H1 (cell line): ENCODE results near the gene UBAP2L. TPM values are rescaled to one million over a fixed set of nuclear protein-coding genes. Genes with fewer than 3 reads are reported as not detected.

Experiments used
- CTCF ChIA-PET: fragments of 300-600 bp; sonication (Branson Sonifier 250); formaldehyde crosslinking; loops from one replicate; lab custom pipeline; 2021; ENCODE audit not compliant: partially characterized antibody; lab: Charles Lee
- POLR2A ChIA-PET: fragments of 300-600 bp; sonication (Branson Sonifier 250); formaldehyde crosslinking; loops from one replicate; lab custom pipeline; 2021; ENCODE audit warnings: inconsistent platforms; ENCODE audit not compliant: partially characterized antibody; lab: Charles Lee
- DNase-seq, 2 experiments: peaks; one replicate each; pipeline versions ENCODE4 v3.0.0 to v3.0.0-alpha.2; 2010 to 2022; ENCODE audit warnings: low spot score in 2 of 2, low read depth in 1 of 2, mixed read lengths in 1 of 2
- FAIRE-seq: peaks from 2 replicates; lab custom pipeline; 2011; peaks lifted over from hg19 to GRCh38; lab: Jason Lieb, UNC
- H2AFZ ChIP-seq: 2 replicates; pipeline ENCODE4 v1.8.1; 2012; ENCODE audit warnings: low read length, inconsistent platforms
- H2AK5ac ChIP-seq: 2 replicates; pipeline ENCODE4 v1.6.1; 2013; ENCODE audit warnings: low read depth, low read length
- H2BK120ac ChIP-seq: replicated peaks from 2 replicates; pipeline ENCODE3; 2013; ENCODE audit warnings: low read depth, low read length, inconsistent platforms
- H2BK12ac ChIP-seq: 2 replicates; pipeline ENCODE4 v1.6.1; 2013; ENCODE audit warnings: low read depth, low read length
- H2BK15ac ChIP-seq: 2 replicates; pipeline ENCODE4 v1.6.1; 2013; ENCODE audit warnings: low read length
- H2BK20ac ChIP-seq: 2 replicates; pipeline ENCODE4 v1.6.1; 2013; ENCODE audit warnings: low read length
- H2BK5ac ChIP-seq: 2 replicates; pipeline ENCODE4 v1.6.1; 2013; ENCODE audit warnings: low read depth, low read length
- H3K14ac ChIP-seq: 2 replicates; pipeline ENCODE4 v1.6.1; 2013; ENCODE audit warnings: inconsistent platforms; ENCODE audit not compliant: insufficient read length
- H3K18ac ChIP-seq: 2 replicates; pipeline ENCODE4 v1.6.1; 2013; ENCODE audit warnings: low read length; ENCODE audit errors: extremely low read depth
- H3K23ac ChIP-seq: 2 replicates; pipeline ENCODE4 v1.6.1; 2013; ENCODE audit warnings: inconsistent platforms; ENCODE audit not compliant: insufficient read length
- H3K23me2 ChIP-seq: 2 replicates; pipeline ENCODE4 v1.6.1; 2013; ENCODE audit warnings: low read depth, low read length
- H3K27ac ChIP-seq: 2 replicates; pipeline ENCODE4 v1.6.1; 2011; ENCODE audit warnings: low read depth, low read length, inconsistent platforms
- H3K27me3 ChIP-seq, 4 experiments: replicated peaks in 1 of 4; 1 replicate in 1 of 4; 2 replicates in 3 of 4; pipeline versions ENCODE4 v1.6.1 to v1.8.1; 2011 to 2013; ENCODE audit warnings: low read length in 3 of 4, mild to moderate bottlenecking in 3 of 4, inconsistent platforms in 2 of 4, mixed read lengths in 2 of 4, moderate library complexity in 1 of 4; ENCODE audit not compliant: control insufficient read depth in 3 of 4, insufficient read depth in 3 of 4; ENCODE audit errors: extremely low read depth in 1 of 4
- H3K36me3 ChIP-seq, 4 experiments: 2 replicates each; pipeline versions ENCODE4 v1.6.1 to v1.8.1; 2011 to 2013; ENCODE audit warnings: mild to moderate bottlenecking in 4 of 4, low read length in 3 of 4, moderate library complexity in 2 of 4, control low read depth in 1 of 4, inconsistent platforms in 1 of 4; ENCODE audit not compliant: insufficient read depth in 4 of 4, control insufficient read depth in 2 of 4
- H3K4ac ChIP-seq: replicated peaks from 2 replicates; pipeline ENCODE3; 2013; ENCODE audit warnings: low read length, low read depth, mixed read lengths, inconsistent platforms; ENCODE audit not compliant: insufficient read length
- H3K4me1 ChIP-seq, 4 experiments: replicated peaks in 1 of 4; 1 replicate in 1 of 4; 2 replicates in 3 of 4; pipeline versions ENCODE4 v1.6.1 to v1.8.1; 2011 to 2013; ENCODE audit warnings: low read length in 3 of 4, inconsistent platforms in 2 of 4, mixed read lengths in 1 of 4; ENCODE audit not compliant: insufficient read depth in 4 of 4, control insufficient read depth in 3 of 4
- H3K4me2 ChIP-seq, 2 experiments: 2 replicates each; pipeline versions ENCODE4 v1.6.1 to v1.8.1; 2011 to 2013; ENCODE audit warnings: low read depth in 2 of 2, low read length in 2 of 2, control low read depth in 1 of 2, inconsistent platforms in 1 of 2, mild to moderate bottlenecking in 1 of 2; ENCODE audit not compliant: insufficient read depth in 1 of 2
- H3K4me3 ChIP-seq, 4 experiments: fragments of 200-600, 300-600 bp in 1 of 4; sonication (generic), shearing (Covaris generic), sonication (Bioruptor Twin) in 1 of 4; 2 replicates each; pipeline versions ENCODE4 v1.5.1 to v1.8.1; 2011 to 2016; ENCODE audit warnings: low read length in 4 of 4, low read depth in 3 of 4, control low read depth in 2 of 4, inconsistent platforms in 2 of 4, mild to moderate bottlenecking in 2 of 4, mixed read lengths in 1 of 4, moderate library complexity in 1 of 4; ENCODE audit not compliant: insufficient read depth in 2 of 4; ENCODE audit errors: extremely low read depth in 1 of 4
- H3K56ac ChIP-seq: replicated peaks from 2 replicates; pipeline ENCODE3; 2013; ENCODE audit warnings: low read depth, mild to moderate bottlenecking, mixed read lengths, low read length, inconsistent platforms; ENCODE audit not compliant: insufficient read length
- H3K79me1 ChIP-seq: 2 replicates; pipeline ENCODE4 v1.6.1; 2013; ENCODE audit warnings: low read depth, low read length, control low read depth
- H3K79me2 ChIP-seq, 2 experiments: 2 replicates each; pipeline versions ENCODE4 v1.6.1 to v1.8.1; 2012 to 2013; ENCODE audit warnings: low read length in 2 of 2, mild to moderate bottlenecking in 2 of 2, inconsistent platforms in 1 of 2; ENCODE audit not compliant: insufficient read depth in 2 of 2, control insufficient read depth in 1 of 2
- H3K9ac ChIP-seq, 4 experiments: replicated peaks in 1 of 4; 1 replicate in 1 of 4; 2 replicates in 3 of 4; pipeline versions ENCODE4 v1.6.1 to v1.8.1; 2011 to 2013; ENCODE audit warnings: low read depth in 3 of 4, low read length in 3 of 4, control low read depth in 2 of 4, mild to moderate bottlenecking in 2 of 4, moderate library complexity in 2 of 4, inconsistent platforms in 1 of 4; ENCODE audit errors: extremely low read depth in 1 of 4
- H3K9me3 ChIP-seq, 2 experiments: 2 replicates each; pipeline versions ENCODE4 v1.6.1 to v1.8.1; 2012 to 2013; ENCODE audit warnings: mild to moderate bottlenecking in 2 of 2, moderate library complexity in 2 of 2, control low read depth in 1 of 2, inconsistent platforms in 1 of 2, low read depth in 1 of 2, low read length in 1 of 2, mixed read lengths in 1 of 2; ENCODE audit not compliant: insufficient read depth in 2 of 2
- H4K20me1 ChIP-seq, 2 experiments: replicated peaks in 1 of 2; 2 replicates each; pipeline versions ENCODE3 to v1.8.1; 2011 to 2013; ENCODE audit warnings: inconsistent platforms in 2 of 2, low read length in 2 of 2, mild to moderate bottlenecking in 1 of 2; ENCODE audit not compliant: insufficient read depth in 2 of 2, control insufficient read depth in 1 of 2
- H4K5ac ChIP-seq: 2 replicates; pipeline ENCODE4 v1.6.1; 2013; ENCODE audit warnings: low read length, low read depth, mixed read lengths, inconsistent platforms; ENCODE audit not compliant: insufficient read length
- H4K8ac ChIP-seq: 2 replicates; pipeline ENCODE4 v1.8.0; 2013; ENCODE audit warnings: mild to moderate bottlenecking, moderate library complexity, low read length, inconsistent platforms; ENCODE audit not compliant: insufficient read depth; ENCODE audit errors: extremely low read depth
- H4K91ac ChIP-seq: replicated peaks from 2 replicates; pipeline ENCODE3; 2013; ENCODE audit warnings: low read length, mixed read lengths, inconsistent platforms; ENCODE audit not compliant: insufficient read length
- CREB1 ChIP-seq: IDR thresholded peaks from 2 replicates; pipeline ENCODE4 v1.6.1; 2012; ENCODE audit warnings: inconsistent platforms
- HDAC6 ChIP-seq: IDR thresholded peaks from one replicate; pipeline ENCODE4 v1.7.1; 2012; ENCODE audit warnings: low read depth, mild to moderate bottlenecking, inconsistent platforms, low read length, moderate library complexity
- KDM4A ChIP-seq: IDR thresholded peaks from one replicate; pipeline ENCODE4 v1.7.1; 2012; ENCODE audit warnings: low read depth, mild to moderate bottlenecking, moderate library complexity, low read length, inconsistent platforms; ENCODE audit not compliant: severe bottlenecking
- WGBS, 2 experiments: shearing (Covaris generic) in 1 of 2; methylation state at CpG; one replicate each; pipeline versions ENCODE4 v1.1.6 to v1.1.7; 2013 to 2015; ENCODE audit warnings: low lambda C conversion rate in 2 of 2, mixed read lengths in 2 of 2, inconsistent platforms in 1 of 2, low coverage in 1 of 2, missing lambda C conversion rate in 1 of 2; ENCODE audit not compliant: insufficient replicate concordance in 2 of 2, insufficient coverage in 1 of 2, insufficient read length in 1 of 2; ENCODE audit errors: extremely low coverage in 1 of 2, missing lambda C conversion rate in 1 of 2; 5-methylcytosine and 5-hydroxymethylcytosine counted together
- polyA plus RNA-seq, 7 experiments: library from polyadenylated mRNA; depleted of rRNA in 3 of 7; stranded (reverse) in 5 of 7; unstranded in 2 of 7; fragments of >200 nt in 5 of 7; fragments of 200-250 nt in 2 of 7; gene quantifications; 1 replicate in 5 of 7; 2 replicates in 1 of 7; 4 replicates in 1 of 7; pipeline versions ENCODE4 v1.2.1 to v1.2.3, GENCODE V29; 2011 to 2013; ENCODE audit warnings: missing spikeins in 2 of 7, mixed read lengths in 2 of 7
- total RNA-seq: library from RNA; stranded (reverse); fragmentation: NEBNext Ultra II Directional; extraction: Animal tissue kit (Norgen Biotek cat#: 25700); gene quantifications from 2 replicates; pipeline ENCODE4 v1.2.1, GENCODE V29; 2021

Gene UBAP2L
- total and polyA plus RNA-seq, 2 of the 8 experiments (the other 6 are each of a cell fraction or from before 2014, with no cell fraction given): 254 to 349 TPM

GRCh38 chr1:154260127-154260526, 39.4 kb downstream of the UBAP2L start:
- Histone ChIP-seq H2BK120ac (no peak overlapping the region), H3K4me3 (no peak overlapping the region), H3K79me2 (no peaks in the 10 kb centered on the region; a peak in 1 of 4 replicates), H4K5ac (no peak overlapping the region), H2AFZ (no peak overlapping the region), H3K23ac (no peak overlapping the region), H3K27ac (no peak overlapping the region), H4K20me1 (peaks cover 3 to 4% of the 10 kb centered on the region in 2 experiments), H3K23me2 (no peaks in the 10 kb centered on the region), H3K9ac (no peak overlapping the region), H3K56ac (no peak overlapping the region), H2BK20ac (no peak overlapping the region), H3K14ac (no peak overlapping the region), H3K36me3 (peaks cover 65 to 100% (median 95%) of the 10 kb centered on the region in 4 experiments), H4K8ac (no peak overlapping the region), H3K4me1 (no peaks in the 10 kb centered on the region), H3K4me2 (no peak overlapping the region), H2BK5ac (no peak overlapping the region), H3K18ac (no peak overlapping the region), H4K91ac (no peak overlapping the region), H3K79me1 (peaks cover 3% of the 10 kb centered on the region), H3K4ac (no peak overlapping the region), H3K9me3 (no peaks in the 10 kb centered on the region), H2BK15ac (no peak overlapping the region), H2AK5ac (no peak overlapping the region), H2BK12ac (no peak overlapping the region), H3K27me3 (no peaks in the 10 kb centered on the region)
- DNase-seq (no peak), FAIRE-seq (no peak)
- TF ChIP-seq HDAC6 (no peak), CREB1 (no peak), KDM4A (no peak)
- WGBS, 2 experiments: 100% methylated on average over 1 of the region's 1 CpG; no CpG with 5 or more reads in 1 of the 2 experiments
- ChIA-PET POLR2A (interaction anchor here (1.1 to 2.4 kb wide), 3 partner anchors 10 to 31 kb away, joined by 3 to 8 read pairs (median 7); no protein-coding TSS in a partner anchor), CTCF (interaction anchor here (0.9 to 2.9 kb wide), 2 partner anchors 11 to 75 kb away, joined by 3 to 15 read pairs; no protein-coding TSS in a partner anchor)
